Endometrial microvascular endothelial cells (primary cell): ENCODE data around the gene S100Z. TPM values are rescaled to one million over a fixed set of nuclear protein-coding genes. Genes with fewer than 3 reads are reported as not detected.
"Not testable (repeated sequence)": the region's sequence is repeated elsewhere in the genome, so short reads cannot be mapped to it uniquely, and the experiment has no call there.

Experiments
- in situ Hi-C: cut with HindIII; loops from 2 replicates; pipeline ENCODE4 v1.10.0; 2017; ENCODE audit warnings: low sequenced_read_pairs, low pct_unique_long_range_greater_than_20kb; ENCODE audit errors: inconsistent ontology term
- total RNA-seq: library from RNA; depleted of rRNA; stranded (reverse); fragments of >200 nt; gene quantifications from one replicate; pipeline ENCODE4 v1.2.3, GENCODE V29; 2015; ENCODE audit errors: inconsistent ontology term

S100Z gene
- total RNA-seq, 1 donor from 2014 or later = not detected

DNA sequence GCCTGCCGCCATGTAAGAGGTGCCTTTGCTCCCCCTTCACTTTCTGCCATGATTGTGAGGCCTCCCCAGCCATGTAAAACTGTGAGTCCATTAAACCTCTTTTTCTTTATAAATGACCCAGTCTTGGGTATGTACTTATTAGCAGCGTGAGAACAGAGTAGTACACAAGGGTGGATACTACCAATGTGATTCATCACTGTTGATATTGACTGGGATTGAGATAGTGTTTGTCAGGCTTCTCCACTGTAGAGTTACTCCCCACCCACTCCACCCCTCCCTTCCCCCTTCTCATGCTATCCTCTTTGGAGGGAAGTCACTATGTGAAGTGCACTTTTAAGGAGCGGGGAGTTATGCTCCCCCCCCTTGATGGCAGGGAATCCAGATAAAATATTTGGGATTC, 91.6 kb downstream of the S100Z start:
- in situ Hi-C loops = no loop called here

DNA sequence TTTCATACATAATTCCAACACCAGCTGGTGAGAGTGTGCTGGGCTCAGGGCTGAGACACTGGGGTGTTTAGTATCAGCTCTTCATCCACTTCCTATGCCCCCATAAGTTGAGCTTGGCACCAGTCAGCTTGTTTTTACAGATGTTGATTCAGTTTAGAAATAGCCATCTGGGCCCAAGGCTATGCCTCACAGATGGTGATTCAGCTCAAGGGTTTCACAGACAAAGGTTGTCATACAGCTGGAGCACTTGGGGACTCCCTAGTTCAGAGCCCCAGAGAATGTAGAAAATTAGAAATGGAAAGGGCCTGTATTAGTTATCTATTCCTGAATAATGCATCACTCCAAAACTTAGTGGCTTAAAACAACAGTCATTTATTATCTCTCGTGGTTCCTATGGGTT, 92.8 kb downstream of the S100Z start:
- in situ Hi-C loops = no loop called here

DNA sequence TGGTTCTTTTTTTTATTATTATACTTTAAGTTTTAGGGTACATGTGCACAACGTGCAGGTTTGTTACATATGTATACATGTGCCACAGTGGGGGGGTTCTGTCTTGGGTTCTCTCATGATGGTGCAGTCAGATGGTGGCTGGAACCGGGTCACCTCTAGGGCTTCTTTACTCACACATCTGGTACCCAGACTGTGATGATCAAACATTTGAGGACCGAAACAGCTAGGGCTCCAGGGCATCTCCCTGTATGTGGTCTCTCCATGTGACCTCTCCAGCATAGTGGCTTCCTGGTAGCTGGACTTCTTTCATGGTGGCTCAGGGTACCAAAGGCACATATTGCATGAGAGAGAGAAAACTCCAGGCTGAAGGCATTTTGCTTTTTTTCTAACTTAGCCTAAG, 93.2 kb downstream of the S100Z start:
- in situ Hi-C loops = no loop called here

DNA sequence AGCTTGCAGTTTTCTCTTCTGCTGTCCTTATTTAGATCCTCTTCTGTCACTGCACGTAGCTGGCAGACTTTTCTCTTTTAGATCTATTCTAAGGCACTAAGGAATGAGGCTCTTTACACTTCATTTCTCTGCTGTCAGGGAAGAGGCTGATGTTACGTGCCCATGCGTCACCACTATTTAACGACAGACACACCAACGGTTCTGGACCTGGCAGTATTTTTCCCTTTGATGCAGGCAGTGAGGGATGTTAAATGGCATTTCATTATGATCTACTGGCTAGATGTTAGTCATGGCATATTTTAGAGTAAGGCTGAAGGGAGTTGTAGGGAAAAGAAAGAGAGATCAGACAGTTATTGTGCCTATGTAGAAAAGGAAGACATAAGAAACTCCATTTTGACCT, 94.8 kb downstream of the S100Z start:
- in situ Hi-C loops = no loop called here

DNA sequence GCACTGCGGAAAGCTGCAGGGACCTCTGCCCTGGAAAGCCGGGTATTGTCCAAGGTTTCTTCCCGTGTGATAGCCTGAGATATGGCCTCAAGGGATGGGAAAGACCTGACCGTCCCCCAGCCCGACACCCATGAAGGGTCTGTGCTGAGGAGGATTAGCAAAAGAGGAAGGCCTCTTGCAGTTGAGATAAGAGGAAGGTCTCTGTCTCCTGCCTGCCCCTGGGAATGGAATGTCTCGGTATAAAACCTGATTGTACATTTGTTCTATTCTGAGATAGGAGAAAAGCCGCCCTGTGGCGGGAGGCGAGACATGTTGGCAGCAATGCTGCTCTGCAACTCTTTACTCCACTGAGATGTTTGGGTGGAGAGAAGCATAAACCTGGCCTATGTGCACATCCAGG, 95.4 kb downstream of the S100Z start:
- in situ Hi-C loops = not testable (repeated sequence)

DNA sequence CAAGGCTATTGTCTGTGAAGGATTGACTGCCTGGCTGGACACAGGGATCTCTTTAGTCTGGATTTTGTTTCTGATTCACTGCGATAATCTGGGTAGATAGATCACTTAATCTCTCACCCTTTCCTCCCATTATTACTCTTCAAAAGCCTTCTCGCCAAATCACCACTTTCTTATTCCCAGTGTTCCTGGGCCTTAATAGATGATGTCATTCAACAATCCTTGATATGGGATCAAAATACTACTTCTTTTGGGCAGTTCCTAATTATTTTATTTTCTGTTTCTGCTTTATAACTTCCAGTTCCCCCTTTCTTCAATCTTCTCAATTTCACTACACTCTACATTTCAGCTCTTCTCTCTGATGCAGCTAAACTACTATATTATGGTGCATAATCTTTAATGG, 96.3 kb downstream of the S100Z start:
- in situ Hi-C loops = no loop called here

DNA sequence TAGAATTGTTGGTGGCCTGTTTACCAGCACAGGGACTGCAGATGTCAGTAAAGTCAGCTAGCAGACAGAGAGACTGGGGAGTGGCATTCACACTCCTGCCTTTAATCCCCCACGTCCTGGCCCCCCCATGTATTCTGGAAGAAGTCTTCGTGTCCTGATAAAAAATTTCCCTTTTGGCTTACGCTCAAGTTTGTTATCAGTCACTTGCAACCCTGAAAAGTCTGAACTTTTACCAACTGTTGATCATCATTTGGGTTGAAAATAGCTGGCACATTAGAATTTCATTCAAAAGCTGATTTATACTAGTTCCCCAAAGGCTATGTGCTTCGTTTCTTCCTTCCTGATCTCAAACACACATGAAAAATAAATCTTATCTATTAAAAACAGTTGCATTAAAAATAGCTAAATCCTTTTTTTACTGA, 97.3 kb downstream of the S100Z start:
- in situ Hi-C loops = no loop called here

DNA sequence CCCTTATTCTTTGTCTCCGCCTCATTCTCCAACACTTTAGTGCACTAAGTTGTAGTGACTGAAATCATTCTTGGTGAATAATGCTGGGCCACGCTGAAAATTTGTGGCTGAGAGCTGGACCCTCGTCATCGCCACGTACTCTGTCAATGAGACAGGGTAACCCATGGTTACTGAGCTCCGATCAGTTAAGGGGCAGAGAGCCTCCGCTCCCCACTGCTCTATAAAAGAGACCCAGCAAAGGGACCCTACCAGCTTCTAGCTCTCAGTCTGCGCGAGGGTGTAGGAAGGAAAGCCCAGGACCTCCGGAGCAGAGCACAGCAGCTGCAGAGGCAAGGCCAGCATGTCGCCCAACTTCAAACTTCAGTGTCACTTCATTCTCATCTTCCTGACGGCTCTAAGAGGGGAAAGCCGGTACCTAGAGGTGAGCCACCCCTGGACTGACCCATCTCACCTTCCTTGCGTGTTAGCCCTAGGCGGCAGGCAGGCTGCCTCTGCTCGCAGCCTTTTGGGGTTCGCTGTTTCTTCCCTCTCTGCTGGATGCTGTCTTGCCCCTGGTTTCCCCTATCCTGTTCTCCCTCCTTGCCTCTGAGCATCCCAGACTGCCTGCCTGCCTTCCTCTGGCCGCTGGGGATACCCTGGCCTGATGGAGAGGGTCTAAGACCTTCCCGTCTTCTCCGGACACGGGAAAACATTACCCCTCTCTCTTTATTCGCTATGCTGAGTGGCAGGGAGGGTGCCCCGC, 103.2 kb downstream of the S100Z start, which contains the start of gene CRHBP:
Gene CRHBP, plus strand, starts transcription at position 251 of the 742 bp plus-strand sequence. Its CDS starts 90 bp downstream, at position 341.
- in situ Hi-C loops = no loop called here

DNA sequence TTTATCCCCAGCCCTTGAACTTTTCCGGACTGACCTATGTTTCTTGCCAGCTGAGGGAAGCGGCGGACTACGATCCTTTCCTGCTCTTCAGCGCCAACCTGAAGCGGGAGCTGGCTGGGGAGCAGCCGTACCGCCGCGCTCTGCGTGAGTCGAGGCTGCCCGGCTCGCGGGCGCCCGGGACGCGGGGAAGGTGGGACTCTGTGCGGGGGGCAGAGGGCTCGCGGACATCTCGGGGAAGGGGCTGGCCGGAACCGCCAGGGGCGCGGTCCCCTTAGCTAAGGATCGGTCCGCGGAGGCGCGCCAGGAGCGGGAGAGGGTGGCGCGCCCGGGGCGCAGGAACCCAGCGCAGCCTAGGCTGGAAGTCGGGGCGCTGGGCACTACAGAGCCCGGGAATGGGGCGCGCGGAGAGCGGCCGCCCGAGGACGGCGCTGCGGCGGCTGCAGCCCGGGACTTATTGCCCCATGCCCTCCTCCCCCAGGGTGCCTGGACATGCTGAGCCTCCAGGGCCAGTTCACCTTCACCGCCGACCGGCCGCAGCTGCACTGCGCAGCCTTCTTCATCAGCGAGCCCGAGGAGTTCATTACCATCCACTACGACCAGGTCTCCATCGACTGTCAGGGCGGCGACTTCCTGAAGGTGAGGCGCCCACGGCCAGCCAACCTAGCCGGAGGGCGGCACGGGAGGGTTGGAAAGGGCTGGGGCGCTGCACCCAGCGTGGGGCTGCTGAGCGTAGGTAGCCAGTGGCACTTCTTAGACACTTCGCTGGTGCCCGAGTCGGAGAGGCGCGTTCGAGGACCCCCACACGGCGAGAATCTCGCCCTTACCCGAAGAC, 104.0 kb downstream of the S100Z start:
- in situ Hi-C loops = no loop called here

DNA sequence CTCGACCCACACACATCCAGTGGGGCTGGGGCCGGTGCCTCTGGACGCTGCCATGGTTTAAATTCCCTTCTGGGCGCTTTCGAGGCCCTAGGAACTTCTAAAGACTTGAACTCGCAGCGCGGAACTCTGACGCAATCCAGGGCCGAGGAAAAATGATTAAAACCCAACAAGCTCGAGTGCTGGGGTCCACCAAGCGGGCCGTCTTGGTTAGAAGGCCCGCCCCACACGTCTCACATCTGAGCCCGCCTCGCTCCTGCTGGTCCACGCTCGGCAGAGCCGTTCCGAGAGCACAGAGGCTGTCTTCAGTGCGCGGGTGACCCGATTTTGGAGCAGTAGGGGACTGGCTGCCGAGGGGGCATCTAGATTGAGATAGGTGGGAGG, 104.6 kb downstream of the S100Z start:
- in situ Hi-C loops = no loop called here

DNA sequence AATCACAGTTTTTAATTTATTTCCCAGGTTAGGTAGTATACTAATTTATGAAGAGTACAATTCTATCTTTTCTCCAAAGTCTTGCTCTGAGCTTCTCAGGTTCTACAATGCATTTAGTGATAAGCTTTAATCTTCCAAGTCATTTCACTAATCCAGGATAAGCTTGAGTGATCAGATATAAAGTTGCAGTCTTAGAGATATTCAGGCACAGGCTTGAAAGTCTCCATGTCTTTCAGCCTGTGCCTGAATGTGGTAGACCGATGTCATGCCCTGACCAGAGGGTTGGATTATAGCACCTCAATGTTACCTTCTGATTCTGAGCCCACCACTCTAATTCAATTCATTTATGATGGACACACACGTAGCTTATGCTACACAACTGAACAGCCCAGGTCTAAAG, 106.2 kb downstream of the S100Z start:
- in situ Hi-C loops = no loop called here

DNA sequence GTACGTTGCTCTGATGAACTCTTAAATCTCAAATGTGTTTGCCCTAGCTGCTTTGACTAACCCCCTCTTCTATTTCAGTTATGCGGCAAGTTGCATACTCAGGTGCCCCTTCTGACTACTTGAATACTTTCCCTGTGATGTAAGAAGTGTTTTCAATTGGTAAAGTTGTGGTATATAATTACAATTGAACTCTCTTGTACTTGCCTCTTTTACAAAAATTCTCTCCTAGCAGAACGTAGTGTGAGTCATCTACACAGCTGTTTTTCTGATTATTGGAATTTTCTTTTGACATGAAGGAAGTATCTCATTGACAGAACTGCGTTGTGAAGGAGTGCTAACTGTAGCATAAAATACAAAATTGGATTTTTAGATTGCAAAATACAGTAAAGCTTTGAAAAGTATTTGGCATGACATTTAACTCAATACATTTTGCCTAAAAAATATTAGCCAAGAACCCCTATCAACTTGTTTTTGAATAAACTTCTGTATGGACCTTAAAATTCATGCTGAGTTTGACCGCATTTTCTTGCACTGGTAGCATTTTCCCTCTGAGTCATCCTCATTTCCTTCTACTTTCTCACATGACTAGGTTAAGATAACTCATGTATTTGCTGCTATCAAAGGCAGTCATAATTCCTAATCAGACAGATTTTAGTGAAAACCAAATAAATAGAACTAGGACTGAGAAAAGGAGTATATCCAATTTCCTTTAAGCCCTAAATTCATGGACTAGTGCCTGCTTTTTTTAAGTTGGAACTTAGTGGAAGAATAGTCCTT, 109.4 kb downstream of the S100Z start:
- in situ Hi-C loops = no loop called here

DNA sequence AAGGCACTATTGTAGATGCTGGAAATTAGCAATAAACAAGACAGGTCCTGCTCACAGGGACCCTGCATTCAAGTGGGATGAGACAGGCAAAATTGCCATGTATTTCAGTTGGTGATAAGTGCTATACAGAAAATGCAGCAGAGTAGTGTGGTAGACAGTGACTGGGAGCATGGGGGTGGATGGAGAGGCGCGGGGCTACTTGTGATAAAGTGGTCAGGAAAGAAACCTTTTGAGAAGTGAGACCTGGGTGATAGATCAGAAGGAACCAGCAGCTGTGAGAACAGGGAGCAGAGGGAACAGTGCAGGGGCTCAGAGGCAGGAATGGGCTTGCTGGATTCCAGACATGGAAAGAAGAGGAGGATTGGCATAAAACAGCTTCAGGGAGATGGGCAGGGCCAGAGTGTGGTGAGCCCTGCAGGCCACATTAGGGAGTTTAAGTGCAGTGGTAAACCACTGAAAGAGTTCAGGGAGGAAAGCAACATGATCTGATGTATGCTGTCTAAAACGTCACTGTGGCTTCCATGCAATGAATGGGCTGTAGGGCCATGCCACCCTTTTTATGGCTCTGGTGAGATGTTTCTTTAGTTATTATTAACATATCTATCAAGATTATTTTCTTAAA, 110.3 kb downstream of the S100Z start:
- in situ Hi-C loops = no loop called here

DNA sequence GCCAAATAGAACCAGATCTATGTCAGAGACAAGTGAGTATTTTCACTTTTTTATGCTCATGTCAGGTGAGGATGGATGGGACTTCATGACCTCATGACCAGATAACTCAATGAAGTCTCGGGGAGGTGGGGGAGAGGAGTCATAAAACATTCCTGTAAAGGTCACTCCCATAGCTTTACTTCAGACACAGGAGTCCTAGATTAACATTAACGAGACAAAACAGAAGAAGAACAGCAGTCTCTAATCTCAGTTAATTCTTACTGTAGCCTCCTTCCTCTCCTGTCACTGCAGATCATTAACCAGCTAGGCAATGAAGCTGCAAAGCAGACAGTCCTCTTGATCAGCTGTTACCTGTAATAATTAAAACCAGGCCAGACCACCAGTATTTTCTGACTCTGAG, 114.2 kb downstream of the S100Z start:
- in situ Hi-C loops = no loop called here

Other genes with a start within 250 kb of the S100Z start
- 2.9 TPM for gene F2RL2, start 226.6 kb upstream of the S100Z start, total RNA-seq
- 230 TPM for gene F2R, start 133.9 kb upstream of the S100Z start, total RNA-seq
- 13.8 TPM for gene F2RL1, start 31.0 kb upstream of the S100Z start, total RNA-seq
- gene CRHBP, start 103.0 kb downstream of the S100Z start, total RNA-seq = not detected
- gene AGGF1, start 180.4 kb downstream of the S100Z start, total RNA-seq = 12.5 TPM
- 2.0 TPM for gene ZBED3, start 237.3 kb downstream of the S100Z start, total RNA-seq